ENCODE data around the gene SETDB1.

- peak; percentile 83; the same call in 1 of the 2 replicates for TF ChIP-seq EZH2phosphoT487 (IDR thresholded peaks at IDR 0.05; ENCODE audit: insufficient read depth, low read depth)
- TF ChIP-seq EZH2 (IDR thresholded peaks at IDR 0.05; ENCODE audit: insufficient read depth, poor library complexity, severe bottlenecking): no peak
Measured at GRCh38 chr1:150881331-150882070, 44.7 kb upstream of the SETDB1 start.

Data from GM23248 (cell line).